H1 (cell line): ENCODE data around the gene GABRD. TPM values are rescaled to one million over a fixed set of nuclear protein-coding genes. Genes with fewer than 3 reads are reported as not detected.

Experiments
- CTCF ChIA-PET: fragments of 300-600 bp; sonication (Branson Sonifier 250); formaldehyde crosslinking; loops from one replicate; lab custom pipeline; 2021; ENCODE audit not compliant: partially characterized antibody; lab: Charles Lee
- POLR2A ChIA-PET: fragments of 300-600 bp; sonication (Branson Sonifier 250); formaldehyde crosslinking; loops from one replicate; lab custom pipeline; 2021; ENCODE audit warnings: inconsistent platforms; ENCODE audit not compliant: partially characterized antibody; lab: Charles Lee
- DNase-seq, 2 experiments: peaks; one replicate each; pipeline versions ENCODE4 v3.0.0 to v3.0.0-alpha.2; 2010 to 2022; ENCODE audit warnings: low spot score in 2 of 2, low read depth in 1 of 2, mixed read lengths in 1 of 2
- FAIRE-seq: peaks from 2 replicates; lab custom pipeline; 2011; peaks lifted over from hg19 to GRCh38; lab: Jason Lieb, UNC
- H2AFZ ChIP-seq: 2 replicates; pipeline ENCODE4 v1.8.1; 2012; ENCODE audit warnings: low read length, inconsistent platforms
- H2AK5ac ChIP-seq: 2 replicates; pipeline ENCODE4 v1.6.1; 2013; ENCODE audit warnings: low read depth, low read length
- H2BK120ac ChIP-seq: replicated peaks from 2 replicates; pipeline ENCODE3; 2013; ENCODE audit warnings: low read depth, low read length, inconsistent platforms
- H2BK12ac ChIP-seq: 2 replicates; pipeline ENCODE4 v1.6.1; 2013; ENCODE audit warnings: low read depth, low read length
- H2BK15ac ChIP-seq: 2 replicates; pipeline ENCODE4 v1.6.1; 2013; ENCODE audit warnings: low read length
- H2BK20ac ChIP-seq: 2 replicates; pipeline ENCODE4 v1.6.1; 2013; ENCODE audit warnings: low read length
- H2BK5ac ChIP-seq: 2 replicates; pipeline ENCODE4 v1.6.1; 2013; ENCODE audit warnings: low read depth, low read length
- H3K14ac ChIP-seq: 2 replicates; pipeline ENCODE4 v1.6.1; 2013; ENCODE audit warnings: inconsistent platforms; ENCODE audit not compliant: insufficient read length
- H3K18ac ChIP-seq: 2 replicates; pipeline ENCODE4 v1.6.1; 2013; ENCODE audit warnings: low read length; ENCODE audit errors: extremely low read depth
- H3K23ac ChIP-seq: 2 replicates; pipeline ENCODE4 v1.6.1; 2013; ENCODE audit warnings: inconsistent platforms; ENCODE audit not compliant: insufficient read length
- H3K23me2 ChIP-seq: 2 replicates; pipeline ENCODE4 v1.6.1; 2013; ENCODE audit warnings: low read depth, low read length
- H3K27ac ChIP-seq: 2 replicates; pipeline ENCODE4 v1.6.1; 2011; ENCODE audit warnings: low read depth, low read length, inconsistent platforms
- H3K27me3 ChIP-seq, 4 experiments: replicated peaks in 1 of 4; 1 replicate in 1 of 4; 2 replicates in 3 of 4; pipeline versions ENCODE4 v1.6.1 to v1.8.1; 2011 to 2013; ENCODE audit warnings: low read length in 3 of 4, mild to moderate bottlenecking in 3 of 4, inconsistent platforms in 2 of 4, mixed read lengths in 2 of 4, moderate library complexity in 1 of 4; ENCODE audit not compliant: control insufficient read depth in 3 of 4, insufficient read depth in 3 of 4; ENCODE audit errors: extremely low read depth in 1 of 4
- H3K36me3 ChIP-seq, 4 experiments: 2 replicates each; pipeline versions ENCODE4 v1.6.1 to v1.8.1; 2011 to 2013; ENCODE audit warnings: mild to moderate bottlenecking in 4 of 4, low read length in 3 of 4, moderate library complexity in 2 of 4, control low read depth in 1 of 4, inconsistent platforms in 1 of 4; ENCODE audit not compliant: insufficient read depth in 4 of 4, control insufficient read depth in 2 of 4
- H3K4ac ChIP-seq: replicated peaks from 2 replicates; pipeline ENCODE3; 2013; ENCODE audit warnings: low read length, low read depth, mixed read lengths, inconsistent platforms; ENCODE audit not compliant: insufficient read length
- H3K4me1 ChIP-seq, 4 experiments: replicated peaks in 1 of 4; 1 replicate in 1 of 4; 2 replicates in 3 of 4; pipeline versions ENCODE4 v1.6.1 to v1.8.1; 2011 to 2013; ENCODE audit warnings: low read length in 3 of 4, inconsistent platforms in 2 of 4, mixed read lengths in 1 of 4; ENCODE audit not compliant: insufficient read depth in 4 of 4, control insufficient read depth in 3 of 4
- H3K4me2 ChIP-seq, 2 experiments: 2 replicates each; pipeline versions ENCODE4 v1.6.1 to v1.8.1; 2011 to 2013; ENCODE audit warnings: low read depth in 2 of 2, low read length in 2 of 2, control low read depth in 1 of 2, inconsistent platforms in 1 of 2, mild to moderate bottlenecking in 1 of 2; ENCODE audit not compliant: insufficient read depth in 1 of 2
- H3K4me3 ChIP-seq, 4 experiments: fragments of 200-600, 300-600 bp in 1 of 4; sonication (generic), shearing (Covaris generic), sonication (Bioruptor Twin) in 1 of 4; 2 replicates each; pipeline versions ENCODE4 v1.5.1 to v1.8.1; 2011 to 2016; ENCODE audit warnings: low read length in 4 of 4, low read depth in 3 of 4, control low read depth in 2 of 4, inconsistent platforms in 2 of 4, mild to moderate bottlenecking in 2 of 4, mixed read lengths in 1 of 4, moderate library complexity in 1 of 4; ENCODE audit not compliant: insufficient read depth in 2 of 4; ENCODE audit errors: extremely low read depth in 1 of 4
- H3K56ac ChIP-seq: replicated peaks from 2 replicates; pipeline ENCODE3; 2013; ENCODE audit warnings: low read depth, mild to moderate bottlenecking, mixed read lengths, low read length, inconsistent platforms; ENCODE audit not compliant: insufficient read length
- H3K79me1 ChIP-seq: 2 replicates; pipeline ENCODE4 v1.6.1; 2013; ENCODE audit warnings: low read depth, low read length, control low read depth
- H3K79me2 ChIP-seq, 2 experiments: 2 replicates each; pipeline versions ENCODE4 v1.6.1 to v1.8.1; 2012 to 2013; ENCODE audit warnings: low read length in 2 of 2, mild to moderate bottlenecking in 2 of 2, inconsistent platforms in 1 of 2; ENCODE audit not compliant: insufficient read depth in 2 of 2, control insufficient read depth in 1 of 2
- H3K9ac ChIP-seq, 4 experiments: replicated peaks in 1 of 4; 1 replicate in 1 of 4; 2 replicates in 3 of 4; pipeline versions ENCODE4 v1.6.1 to v1.8.1; 2011 to 2013; ENCODE audit warnings: low read depth in 3 of 4, low read length in 3 of 4, control low read depth in 2 of 4, mild to moderate bottlenecking in 2 of 4, moderate library complexity in 2 of 4, inconsistent platforms in 1 of 4; ENCODE audit errors: extremely low read depth in 1 of 4
- H3K9me3 ChIP-seq, 2 experiments: 2 replicates each; pipeline versions ENCODE4 v1.6.1 to v1.8.1; 2012 to 2013; ENCODE audit warnings: mild to moderate bottlenecking in 2 of 2, moderate library complexity in 2 of 2, control low read depth in 1 of 2, inconsistent platforms in 1 of 2, low read depth in 1 of 2, low read length in 1 of 2, mixed read lengths in 1 of 2; ENCODE audit not compliant: insufficient read depth in 2 of 2
- H4K20me1 ChIP-seq, 2 experiments: replicated peaks in 1 of 2; 2 replicates each; pipeline versions ENCODE3 to v1.8.1; 2011 to 2013; ENCODE audit warnings: inconsistent platforms in 2 of 2, low read length in 2 of 2, mild to moderate bottlenecking in 1 of 2; ENCODE audit not compliant: insufficient read depth in 2 of 2, control insufficient read depth in 1 of 2
- H4K5ac ChIP-seq: 2 replicates; pipeline ENCODE4 v1.6.1; 2013; ENCODE audit warnings: low read length, low read depth, mixed read lengths, inconsistent platforms; ENCODE audit not compliant: insufficient read length
- H4K8ac ChIP-seq: 2 replicates; pipeline ENCODE4 v1.8.0; 2013; ENCODE audit warnings: mild to moderate bottlenecking, moderate library complexity, low read length, inconsistent platforms; ENCODE audit not compliant: insufficient read depth; ENCODE audit errors: extremely low read depth
- H4K91ac ChIP-seq: replicated peaks from 2 replicates; pipeline ENCODE3; 2013; ENCODE audit warnings: low read length, mixed read lengths, inconsistent platforms; ENCODE audit not compliant: insufficient read length
- CEBPB ChIP-seq: IDR thresholded peaks from 2 replicates; pipeline ENCODE4 v1.6.1; 2012; ENCODE audit warnings: low read depth, low read length
- POLR2A ChIP-seq, 2 experiments: IDR thresholded peaks; 1 replicate in 1 of 2; 2 replicates in 1 of 2; pipeline ENCODE4 v1.6.1; 2011; ENCODE audit warnings: low read depth in 2 of 2, low read length in 2 of 2, mild to moderate bottlenecking in 2 of 2; ENCODE audit errors: control extremely low read depth in 1 of 2
- WGBS, 2 experiments: shearing (Covaris generic) in 1 of 2; methylation state at CpG; one replicate each; pipeline versions ENCODE4 v1.1.6 to v1.1.7; 2013 to 2015; ENCODE audit warnings: low lambda C conversion rate in 2 of 2, mixed read lengths in 2 of 2, inconsistent platforms in 1 of 2, low coverage in 1 of 2, missing lambda C conversion rate in 1 of 2; ENCODE audit not compliant: insufficient replicate concordance in 2 of 2, insufficient coverage in 1 of 2, insufficient read length in 1 of 2; ENCODE audit errors: extremely low coverage in 1 of 2, missing lambda C conversion rate in 1 of 2; 5-methylcytosine and 5-hydroxymethylcytosine counted together
- polyA plus RNA-seq, 7 experiments: library from polyadenylated mRNA; depleted of rRNA in 3 of 7; stranded (reverse) in 5 of 7; unstranded in 2 of 7; fragments of >200 nt in 5 of 7; fragments of 200-250 nt in 2 of 7; gene quantifications; 1 replicate in 5 of 7; 2 replicates in 1 of 7; 4 replicates in 1 of 7; pipeline versions ENCODE4 v1.2.1 to v1.2.3, GENCODE V29; 2011 to 2013; ENCODE audit warnings: missing spikeins in 2 of 7, mixed read lengths in 2 of 7
- total RNA-seq: library from RNA; stranded (reverse); fragmentation: NEBNext Ultra II Directional; extraction: Animal tissue kit (Norgen Biotek cat#: 25700); gene quantifications from 2 replicates; pipeline ENCODE4 v1.2.1, GENCODE V29; 2021

GABRD gene
- total and polyA plus RNA-seq, 2 of the 8 experiments (the other 6 are each of a cell fraction or from before 2014, with no cell fraction given), result 1.8 to 3.0 TPM

GRCh38 chr1:2072891-2073290 is 53.7 kb downstream of the GABRD start:
- Histone ChIP-seq H3K18ac (no peak overlapping the region; the same call in 1 of the 2 replicates), H2BK120ac (no peak overlapping the region), H2AK5ac (no peak overlapping the region), H3K14ac (no peak overlapping the region), H3K36me3 (peaks cover 0 to 2% (median 0%) of the 10 kb centered on the region in 4 experiments; a peak in 3 of 8 replicates), H4K5ac (no peak overlapping the region), H3K79me1 (peaks cover 6% of the 10 kb centered on the region), H4K91ac (no peak overlapping the region), H3K4me3 (no peak overlapping the region), H2BK15ac (no peak overlapping the region), H3K23me2 (no peaks in the 10 kb centered on the region), H3K79me2 (peaks cover 0 to 2% of the 10 kb centered on the region in 2 experiments; a peak in 2 of 4 replicates), H3K27me3 (no peaks in the 10 kb centered on the region), H4K8ac (no peak overlapping the region), H3K23ac (no peak overlapping the region), H3K56ac (no peak overlapping the region), H2BK5ac (no peak overlapping the region), H3K27ac (no peak overlapping the region), H2BK12ac (no peak overlapping the region), H2AFZ (no peak overlapping the region), H3K4me1 (peaks cover 0 to 4% (median 0%) of the 10 kb centered on the region in 4 experiments; a peak in 2 of 7 replicates), H3K4me2 (no peak overlapping the region), H2BK20ac (no peak overlapping the region), H3K9me3 (peaks cover 5 to 8% of the 10 kb centered on the region in 2 experiments; a peak in 2 of 4 replicates), H4K20me1 (peaks cover 6 to 17% of the 10 kb centered on the region in 2 experiments), H3K4ac (no peak overlapping the region), H3K9ac (no peak overlapping the region)
- ChIA-PET POLR2A (interaction anchor here (0.6 kb wide), 1 partner anchor 181 kb away, joined by 3 read pairs; no protein-coding TSS in a partner anchor), CTCF (interaction anchor here (1.0 to 1.3 kb wide), 2 partner anchors 17 to 67 kb away, joined by 3 to 4 read pairs; no protein-coding TSS in a partner anchor)
- TF ChIP-seq CEBPB, result no peak
- no peak for TF ChIP-seq POLR2A (IDR thresholded peaks at IDR 0.05; ENCODE audit: control extremely low read depth in 1 of 2, low read depth in 2 of 2, low read length in 2 of 2)
- FAIRE-seq (no peak), DNase-seq (no peak)
- 94% methylated on average over 12 of the region's 14 CpGs; no CpG with 5 or more reads in 1 of the 2 experiments for WGBS, 2 experiments
